ENCODE results near the gene AK8. TPM values are rescaled to one million over a fixed set of nuclear protein-coding genes. Genes with fewer than 3 reads are reported as not detected.

AK8 gene
- total and polyA plus RNA-seq, 2 experiments from 2014 or later: 0.14 to 0.78 TPM

DNA sequence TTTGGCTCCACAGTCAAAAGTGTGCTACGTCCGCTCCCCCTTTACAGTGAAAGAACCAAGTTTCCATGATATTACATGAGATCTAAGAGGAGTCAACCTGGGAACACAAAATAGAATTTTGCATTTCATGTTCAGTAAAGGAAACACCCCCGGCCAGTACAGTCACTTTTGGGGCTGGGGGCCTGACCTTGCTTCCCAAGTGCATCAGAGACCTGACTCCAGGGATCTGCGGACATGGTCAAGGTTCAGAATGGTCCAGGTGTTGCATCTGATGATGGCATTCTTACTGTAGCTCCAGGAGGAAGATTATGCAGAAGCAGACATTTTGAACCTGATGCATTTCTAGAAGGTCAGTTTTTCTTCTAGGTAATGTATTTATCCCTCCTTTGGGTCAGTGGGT is 39.8 kb downstream of the AK8 start:
- H3K36me3 Mint-ChIP-seq (ENCODE audit: low read depth): no peaks in the 10 kb centered on the region
- Histone ChIP-seq H3K4me3 (no peak overlapping the region), H4K20me1 (replicated peaks; ENCODE audit: insufficient read depth) (no peaks in the 10 kb centered on the region), H3K9me2 (ENCODE audit: insufficient read depth) (no peaks in the 10 kb centered on the region), H3K27me3 (ENCODE audit: insufficient read depth) (no peaks in the 10 kb centered on the region), H3F3A (replicated peaks; ENCODE audit: low read depth) (no peaks in the 10 kb centered on the region), H2AFZ (no peak overlapping the region), H3K27ac (ENCODE audit: low read depth) (no peak overlapping the region), H3K4me2 (no peak overlapping the region), H3K36me3 (ENCODE audit: insufficient read depth) (no peaks in the 10 kb centered on the region), H3K4me1 (ENCODE audit: insufficient read depth) (no peaks in the 10 kb centered on the region), H3K79me2 (replicated peaks; ENCODE audit: insufficient read depth) (no peaks in the 10 kb centered on the region)
- no peaks in the 10 kb centered on the region for H3K9me3 Mint-ChIP-seq
- H3K4me1 Mint-ChIP-seq: peaks cover 10% of the 10 kb centered on the region
- ATAC-seq: no peak
- H3K27me3 Mint-ChIP-seq (ENCODE audit: insufficient read depth, low read depth, poor library complexity): peaks cover 2% of the 10 kb centered on the region
- TF ChIP-seq ZNF331 (CRISPR knock-in tag; IDR thresholded peaks at IDR 0.05; ENCODE audit: low read depth) (no peak), POLR2AphosphoS5 (IDR thresholded peaks at IDR 0.05; ENCODE audit: low read depth) (no peak), JUNB (IDR thresholded peaks at IDR 0.05; ENCODE audit: unreplicated experiment) (no peak), EZH2phosphoT487 (IDR thresholded peaks at IDR 0.05; ENCODE audit: unreplicated experiment) (no peak), EZH2 (IDR thresholded peaks at IDR 0.05; ENCODE audit: low read depth, unreplicated experiment) (no peak), NANOG (IDR thresholded peaks at IDR 0.05; ENCODE audit: borderline replicate concordance) (no peak), CREB1 (CRISPR knock-in tag; IDR thresholded peaks at IDR 0.05; ENCODE audit: low read depth) (no peak), ZNF114 (CRISPR knock-in tag; IDR thresholded peaks at IDR 0.05) (no peak), STAT1 (IDR thresholded peaks at IDR 0.05; ENCODE audit: unreplicated experiment) (no peak)
- TF ChIP-seq, protein P1, sequence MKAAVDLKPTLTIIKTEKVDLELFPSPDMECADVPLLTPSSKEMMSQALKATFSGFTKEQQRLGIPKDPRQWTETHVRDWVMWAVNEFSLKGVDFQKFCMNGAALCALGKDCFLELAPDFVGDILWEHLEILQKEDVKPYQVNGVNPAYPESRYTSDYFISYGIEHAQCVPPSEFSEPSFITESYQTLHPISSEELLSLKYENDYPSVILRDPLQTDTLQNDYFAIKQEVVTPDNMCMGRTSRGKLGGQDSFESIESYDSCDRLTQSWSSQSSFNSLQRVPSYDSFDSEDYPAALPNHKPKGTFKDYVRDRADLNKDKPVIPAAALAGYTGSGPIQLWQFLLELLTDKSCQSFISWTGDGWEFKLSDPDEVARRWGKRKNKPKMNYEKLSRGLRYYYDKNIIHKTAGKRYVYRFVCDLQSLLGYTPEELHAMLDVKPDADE (IDR thresholded peaks at IDR 0.05): no peak
- TF ChIP-seq, protein P2, sequence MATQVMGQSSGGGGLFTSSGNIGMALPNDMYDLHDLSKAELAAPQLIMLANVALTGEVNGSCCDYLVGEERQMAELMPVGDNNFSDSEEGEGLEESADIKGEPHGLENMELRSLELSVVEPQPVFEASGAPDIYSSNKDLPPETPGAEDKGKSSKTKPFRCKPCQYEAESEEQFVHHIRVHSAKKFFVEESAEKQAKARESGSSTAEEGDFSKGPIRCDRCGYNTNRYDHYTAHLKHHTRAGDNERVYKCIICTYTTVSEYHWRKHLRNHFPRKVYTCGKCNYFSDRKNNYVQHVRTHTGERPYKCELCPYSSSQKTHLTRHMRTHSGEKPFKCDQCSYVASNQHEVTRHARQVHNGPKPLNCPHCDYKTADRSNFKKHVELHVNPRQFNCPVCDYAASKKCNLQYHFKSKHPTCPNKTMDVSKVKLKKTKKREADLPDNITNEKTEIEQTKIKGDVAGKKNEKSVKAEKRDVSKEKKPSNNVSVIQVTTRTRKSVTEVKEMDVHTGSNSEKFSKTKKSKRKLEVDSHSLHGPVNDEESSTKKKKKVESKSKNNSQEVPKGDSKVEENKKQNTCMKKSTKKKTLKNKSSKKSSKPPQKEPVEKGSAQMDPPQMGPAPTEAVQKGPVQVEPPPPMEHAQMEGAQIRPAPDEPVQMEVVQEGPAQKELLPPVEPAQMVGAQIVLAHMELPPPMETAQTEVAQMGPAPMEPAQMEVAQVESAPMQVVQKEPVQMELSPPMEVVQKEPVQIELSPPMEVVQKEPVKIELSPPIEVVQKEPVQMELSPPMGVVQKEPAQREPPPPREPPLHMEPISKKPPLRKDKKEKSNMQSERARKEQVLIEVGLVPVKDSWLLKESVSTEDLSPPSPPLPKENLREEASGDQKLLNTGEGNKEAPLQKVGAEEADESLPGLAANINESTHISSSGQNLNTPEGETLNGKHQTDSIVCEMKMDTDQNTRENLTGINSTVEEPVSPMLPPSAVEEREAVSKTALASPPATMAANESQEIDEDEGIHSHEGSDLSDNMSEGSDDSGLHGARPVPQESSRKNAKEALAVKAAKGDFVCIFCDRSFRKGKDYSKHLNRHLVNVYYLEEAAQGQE (IDR thresholded peaks at IDR 0.05; ENCODE audit: unreplicated experiment): no peak
- TF ChIP-seq, protein P3, sequence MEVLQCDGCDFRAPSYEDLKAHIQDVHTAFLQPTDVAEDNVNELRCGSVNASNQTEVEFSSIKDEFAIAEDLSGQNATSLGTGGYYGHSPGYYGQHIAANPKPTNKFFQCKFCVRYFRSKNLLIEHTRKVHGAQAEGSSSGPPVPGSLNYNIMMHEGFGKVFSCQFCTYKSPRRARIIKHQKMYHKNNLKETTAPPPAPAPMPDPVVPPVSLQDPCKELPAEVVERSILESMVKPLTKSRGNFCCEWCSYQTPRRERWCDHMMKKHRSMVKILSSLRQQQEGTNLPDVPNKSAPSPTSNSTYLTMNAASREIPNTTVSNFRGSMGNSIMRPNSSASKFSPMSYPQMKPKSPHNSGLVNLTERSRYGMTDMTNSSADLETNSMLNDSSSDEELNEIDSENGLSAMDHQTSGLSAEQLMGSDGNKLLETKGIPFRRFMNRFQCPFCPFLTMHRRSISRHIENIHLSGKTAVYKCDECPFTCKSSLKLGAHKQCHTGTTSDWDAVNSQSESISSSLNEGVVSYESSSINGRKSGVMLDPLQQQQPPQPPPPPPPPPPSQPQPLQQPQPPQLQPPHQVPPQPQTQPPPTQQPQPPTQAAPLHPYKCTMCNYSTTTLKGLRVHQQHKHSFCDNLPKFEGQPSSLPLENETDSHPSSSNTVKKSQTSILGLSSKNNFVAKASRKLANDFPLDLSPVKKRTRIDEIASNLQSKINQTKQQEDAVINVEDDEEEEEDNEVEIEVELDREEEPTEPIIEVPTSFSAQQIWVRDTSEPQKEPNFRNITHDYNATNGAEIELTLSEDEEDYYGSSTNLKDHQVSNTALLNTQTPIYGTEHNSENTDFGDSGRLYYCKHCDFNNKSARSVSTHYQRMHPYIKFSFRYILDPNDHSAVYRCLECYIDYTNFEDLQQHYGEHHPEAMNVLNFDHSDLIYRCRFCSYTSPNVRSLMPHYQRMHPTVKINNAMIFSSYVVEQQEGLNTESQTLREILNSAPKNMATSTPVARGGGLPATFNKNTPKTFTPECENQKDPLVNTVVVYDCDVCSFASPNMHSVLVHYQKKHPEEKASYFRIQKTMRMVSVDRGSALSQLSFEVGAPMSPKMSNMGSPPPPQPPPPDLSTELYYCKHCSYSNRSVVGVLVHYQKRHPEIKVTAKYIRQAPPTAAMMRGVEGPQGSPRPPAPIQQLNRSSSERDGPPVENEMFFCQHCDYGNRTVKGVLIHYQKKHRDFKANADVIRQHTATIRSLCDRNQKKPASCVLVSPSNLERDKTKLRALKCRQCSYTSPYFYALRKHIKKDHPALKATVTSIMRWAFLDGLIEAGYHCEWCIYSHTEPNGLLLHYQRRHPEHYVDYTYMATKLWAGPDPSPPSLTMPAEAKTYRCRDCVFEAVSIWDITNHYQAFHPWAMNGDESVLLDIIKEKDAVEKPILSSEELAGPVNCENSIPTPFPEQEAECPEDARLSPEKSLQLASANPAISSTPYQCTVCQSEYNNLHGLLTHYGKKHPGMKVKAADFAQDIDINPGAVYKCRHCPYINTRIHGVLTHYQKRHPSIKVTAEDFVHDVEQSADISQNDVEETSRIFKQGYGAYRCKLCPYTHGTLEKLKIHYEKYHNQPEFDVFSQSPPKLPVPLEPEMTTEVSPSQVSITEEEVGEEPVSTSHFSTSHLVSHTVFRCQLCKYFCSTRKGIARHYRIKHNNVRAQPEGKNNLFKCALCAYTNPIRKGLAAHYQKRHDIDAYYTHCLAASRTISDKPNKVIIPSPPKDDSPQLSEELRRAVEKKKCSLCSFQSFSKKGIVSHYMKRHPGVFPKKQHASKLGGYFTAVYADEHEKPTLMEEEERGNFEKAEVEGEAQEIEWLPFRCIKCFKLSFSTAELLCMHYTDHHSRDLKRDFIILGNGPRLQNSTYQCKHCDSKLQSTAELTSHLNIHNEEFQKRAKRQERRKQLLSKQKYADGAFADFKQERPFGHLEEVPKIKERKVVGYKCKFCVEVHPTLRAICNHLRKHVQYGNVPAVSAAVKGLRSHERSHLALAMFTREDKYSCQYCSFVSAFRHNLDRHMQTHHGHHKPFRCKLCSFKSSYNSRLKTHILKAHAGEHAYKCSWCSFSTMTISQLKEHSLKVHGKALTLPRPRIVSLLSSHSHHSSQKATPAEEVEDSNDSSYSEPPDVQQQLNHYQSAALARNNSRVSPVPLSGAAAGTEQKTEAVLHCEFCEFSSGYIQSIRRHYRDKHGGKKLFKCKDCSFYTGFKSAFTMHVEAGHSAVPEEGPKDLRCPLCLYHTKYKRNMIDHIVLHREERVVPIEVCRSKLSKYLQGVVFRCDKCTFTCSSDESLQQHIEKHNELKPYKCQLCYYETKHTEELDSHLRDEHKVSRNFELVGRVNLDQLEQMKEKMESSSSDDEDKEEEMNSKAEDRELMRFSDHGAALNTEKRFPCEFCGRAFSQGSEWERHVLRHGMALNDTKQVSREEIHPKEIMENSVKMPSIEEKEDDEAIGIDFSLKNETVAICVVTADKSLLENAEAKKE (CRISPR knock-in tag; IDR thresholded peaks at IDR 0.05): no peak
- TF ChIP-seq, protein P4, sequence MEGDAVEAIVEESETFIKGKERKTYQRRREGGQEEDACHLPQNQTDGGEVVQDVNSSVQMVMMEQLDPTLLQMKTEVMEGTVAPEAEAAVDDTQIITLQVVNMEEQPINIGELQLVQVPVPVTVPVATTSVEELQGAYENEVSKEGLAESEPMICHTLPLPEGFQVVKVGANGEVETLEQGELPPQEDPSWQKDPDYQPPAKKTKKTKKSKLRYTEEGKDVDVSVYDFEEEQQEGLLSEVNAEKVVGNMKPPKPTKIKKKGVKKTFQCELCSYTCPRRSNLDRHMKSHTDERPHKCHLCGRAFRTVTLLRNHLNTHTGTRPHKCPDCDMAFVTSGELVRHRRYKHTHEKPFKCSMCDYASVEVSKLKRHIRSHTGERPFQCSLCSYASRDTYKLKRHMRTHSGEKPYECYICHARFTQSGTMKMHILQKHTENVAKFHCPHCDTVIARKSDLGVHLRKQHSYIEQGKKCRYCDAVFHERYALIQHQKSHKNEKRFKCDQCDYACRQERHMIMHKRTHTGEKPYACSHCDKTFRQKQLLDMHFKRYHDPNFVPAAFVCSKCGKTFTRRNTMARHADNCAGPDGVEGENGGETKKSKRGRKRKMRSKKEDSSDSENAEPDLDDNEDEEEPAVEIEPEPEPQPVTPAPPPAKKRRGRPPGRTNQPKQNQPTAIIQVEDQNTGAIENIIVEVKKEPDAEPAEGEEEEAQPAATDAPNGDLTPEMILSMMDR (conservative IDR thresholded peaks at IDR 0.05; ENCODE audit: low read depth in 2 of 2): no peak
- no peak overlapping the region for H3K27ac Mint-ChIP-seq
- DNase-seq (ENCODE audit: low spot score): no peak
- no peak overlapping the region for H3K4me3 Mint-ChIP-seq

Data from GM23338 (cell line).